GM18858 (cell line): ENCODE results near the gene TMEM238.
"Not testable (repeated sequence)": the region's sequence is repeated elsewhere in the genome, so short reads cannot be mapped to it uniquely, and the experiment has no call there.

Experiments used
- ATAC-seq: cut with Tn5 transposase; IDR thresholded peaks from one replicate; pipeline ENCODE4 v1.9.1; 2021; ENCODE audit not compliant: unreplicated experiment

The TMEM238 gene

GRCh38 chr19:55341595-55342531 is 42.2 kb downstream of the TMEM238 start:
- no peak for ATAC-seq

DNA sequence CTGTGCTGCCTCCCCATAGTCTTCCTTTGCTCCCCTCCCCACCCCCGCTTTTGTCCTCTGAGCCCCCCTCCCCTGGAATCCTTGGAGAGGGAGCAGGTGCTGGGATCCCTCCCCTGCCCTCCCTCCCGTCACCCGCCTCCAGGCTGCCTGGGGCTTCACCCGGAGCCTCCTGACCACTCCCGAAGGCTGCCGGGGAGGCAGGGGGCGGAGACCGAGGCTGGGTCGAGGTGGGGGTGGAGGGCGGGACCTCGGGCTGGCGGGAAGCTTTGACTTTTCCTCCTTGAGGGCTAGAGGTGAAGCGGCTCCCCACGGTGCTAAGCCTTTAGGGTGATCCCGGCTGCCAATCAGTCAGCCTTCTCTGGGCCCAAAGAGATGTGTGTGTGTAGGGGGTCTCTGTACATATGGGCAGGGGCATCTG is 42.9 kb downstream of the TMEM238 start:
- ATAC-seq = no peak

- ATAC-seq = no peak
Measured at GRCh38 chr19:55340784-55341147, 43.3 kb downstream of the TMEM238 start.

GRCh38 chr19:55339889-55340783 is 44.0 kb downstream of the TMEM238 start:
- ATAC-seq = no peak

- ATAC-seq = peak; percentile 64
Measured at GRCh38 chr19:55339105-55339888, 44.8 kb downstream of the TMEM238 start, which contains the start of gene KMT5C. Gene KMT5C, plus strand, starts transcription at chr19:55339876. Its CDS starts 2,061 bp downstream, at chr19:55341937.

DNA sequence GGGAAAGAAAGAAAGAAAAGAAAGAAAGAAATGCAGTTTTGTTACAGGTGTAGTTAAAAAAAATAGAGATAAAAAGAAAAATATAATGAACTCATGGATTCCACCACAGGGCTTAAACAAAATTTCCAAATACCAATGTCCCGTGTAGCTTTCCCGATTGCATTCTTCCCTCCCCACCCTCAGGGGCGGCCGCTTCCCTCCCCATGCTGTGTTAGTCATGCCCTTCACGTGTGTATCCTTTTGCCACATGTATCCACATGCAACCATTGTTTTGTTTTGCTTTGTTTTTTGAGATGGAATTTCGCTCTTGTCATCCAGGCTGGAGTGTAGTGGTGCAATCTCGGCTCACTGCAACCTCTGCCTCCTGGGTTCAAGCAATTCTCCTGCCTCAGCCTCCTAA is 48.0 kb downstream of the TMEM238 start:
- ATAC-seq = no peak

DNA sequence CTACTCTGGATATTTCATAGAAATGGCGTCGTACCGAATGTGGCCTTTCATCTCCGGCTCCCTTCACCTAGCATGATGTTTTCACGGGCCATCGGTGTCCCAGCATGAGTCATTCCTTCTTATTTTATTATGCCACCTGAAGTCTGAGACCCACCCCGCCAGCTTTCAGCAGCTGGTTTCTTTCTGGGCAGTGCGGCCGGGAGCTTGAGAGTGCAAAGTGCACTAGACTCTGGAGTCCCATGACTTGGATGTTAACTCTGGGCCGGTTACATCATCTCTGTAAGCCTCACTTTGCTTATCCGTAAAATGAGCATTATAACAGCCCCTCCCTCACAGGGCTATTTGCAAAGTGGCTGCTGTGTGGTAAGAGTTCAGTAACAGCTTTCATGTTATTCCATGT is 50.2 kb downstream of the TMEM238 start:
- no peak for ATAC-seq

GRCh38 chr19:55329791-55330190 is 54.3 kb downstream of the TMEM238 start:
- not testable (repeated sequence) for ATAC-seq
